A549 treated with AZD9567 at 1 μM for 4 hours (cell line): Measurements from ENCODE around the gene PDHA1. TPM values are rescaled to one million over a fixed set of nuclear protein-coding genes. Genes with fewer than 3 reads are reported as not detected.

Experiments used
- total RNA-seq: library from RNA; stranded (reverse); fragments of 200-300 nt; extraction: Qiagen RNA extraction; gene quantifications from 5 replicates; pipeline ENCODE4 v1.2.3, GENCODE V29; 2022; ENCODE audit not compliant: insufficient read depth

The PDHA1 gene
- 240 to 305 TPM (median 296 TPM) in 5 replicates for total RNA-seq

DNA sequence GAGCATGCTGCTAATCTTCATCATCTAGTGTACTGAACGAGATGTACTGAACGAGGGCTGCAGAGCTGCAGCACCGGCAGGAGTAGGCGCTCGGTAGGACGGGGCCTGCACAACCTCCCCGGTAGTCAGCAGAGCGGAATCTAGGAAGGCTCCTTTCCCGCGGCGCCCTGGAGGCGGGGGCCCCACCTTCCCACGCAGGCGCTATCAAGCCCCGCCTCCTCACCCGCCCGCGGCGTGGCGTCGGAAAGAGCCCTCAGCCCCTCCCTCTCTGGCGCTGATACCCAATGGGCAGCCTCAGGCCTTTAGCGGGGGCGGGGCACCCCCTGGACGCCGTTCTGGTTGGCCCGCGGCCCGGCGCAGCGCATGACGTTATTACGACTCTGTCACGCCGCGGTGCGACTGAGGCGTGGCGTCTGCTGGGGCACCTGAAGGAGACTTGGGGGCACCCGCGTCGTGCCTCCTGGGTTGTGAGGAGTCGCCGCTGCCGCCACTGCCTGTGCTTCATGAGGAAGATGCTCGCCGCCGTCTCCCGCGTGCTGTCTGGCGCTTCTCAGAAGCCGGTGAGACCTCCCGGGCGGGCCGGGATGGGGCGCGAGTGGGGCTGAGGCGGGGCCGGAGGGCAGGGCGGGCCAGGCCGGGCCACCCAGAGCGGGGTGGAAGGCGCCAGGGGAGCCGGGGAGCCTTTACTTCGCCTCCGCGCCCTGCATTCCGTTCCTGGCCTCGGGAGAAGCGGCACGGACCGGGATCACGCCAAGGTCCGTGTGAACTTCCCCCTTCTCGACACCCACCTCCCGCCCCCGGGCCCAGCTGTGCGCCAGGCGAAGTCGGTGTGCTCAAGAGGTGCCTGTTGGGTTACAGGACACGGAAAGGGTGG, at the start of gene PDHA1:
TSS of gene PDHA1 (plus strand) at position 393 of the 874 bp plus-strand sequence. CDS start at position 504, 111 bp downstream.

Other genes starting within 250 kb of the PDHA1 start
- gene ADGRG2, start 221.5 kb upstream of the PDHA1 start, total RNA-seq = 8.2 to 11.6 TPM (median 9.5 TPM) in 5 replicates
- gene MAP3K15, start 171.6 kb downstream of the PDHA1 start, total RNA-seq = 1.8 to 2.3 TPM (median 2.1 TPM) in 5 replicates